ENCODE data around the gene RHEX.
A peak's percentile ranks its signal among the peaks of the same experiment; 100 is the strongest.

RHEX gene

GRCh38 chr1:206010060-206010459 is 42.9 kb upstream of the RHEX start:
- H3K4me1 ChIP-seq = no peaks in the 10 kb centered on the region

GRCh38 chr1:206011057-206011456 is 41.9 kb upstream of the RHEX start:
- no peak for DNase-seq
- intact Hi-C loops (cut with DNase I; ENCODE audit: low total_unique reads) = no loop called here
- H3K4me3 ChIP-seq = no peak overlapping the region
- no peaks in the 10 kb centered on the region for H3K9me3 ChIP-seq
- H3K36me3 ChIP-seq = no peaks in the 10 kb centered on the region
- H3K27ac ChIP-seq = no peak overlapping the region
- no peak for TF ChIP-seq CTCF (IDR thresholded peaks at IDR 0.05)
- H3K27me3 ChIP-seq = peaks cover 0 to 2% of the 10 kb centered on the region in 2 donors
- no peaks in the 10 kb centered on the region for H3K4me1 ChIP-seq

More at GRCh38 chr1:206010060-206010459, 42.9 kb upstream of the RHEX start:
- no peak for TF ChIP-seq CTCF (IDR thresholded peaks at IDR 0.05)
- Histone ChIP-seq H3K27ac (no peak overlapping the region), H3K4me3 (no peak overlapping the region), H3K9me3 (no peaks in the 10 kb centered on the region), H3K36me3 (no peaks in the 10 kb centered on the region), H3K27me3 (peaks cover 0 to 2% of the 10 kb centered on the region in 2 donors)
- no peak for DNase-seq
- intact Hi-C loops (cut with DNase I; ENCODE audit: low total_unique reads) = no loop called here

- peak; percentile 84 to 87 for DNase-seq
- no peaks in the 10 kb centered on the region for H3K9me3 ChIP-seq
- no peaks in the 10 kb centered on the region for H3K36me3 ChIP-seq
- no peak overlapping the region for H3K4me3 ChIP-seq
- no peak for TF ChIP-seq CTCF (IDR thresholded peaks at IDR 0.05)
- H3K27me3 ChIP-seq = peaks cover 0 to 2% of the 10 kb centered on the region in 2 donors
- H3K4me1 ChIP-seq = no peaks in the 10 kb centered on the region
- H3K27ac ChIP-seq = no peak overlapping the region
- intact Hi-C loops (cut with DNase I; ENCODE audit: low total_unique reads) = no loop called here
Measured at GRCh38 chr1:206012086-206012859, 40.7 kb upstream of the RHEX start.

- H3K4me3 ChIP-seq = no peak overlapping the region
- no peaks in the 10 kb centered on the region for H3K4me1 ChIP-seq
- DNase-seq = no peak
- TF ChIP-seq CTCF (IDR thresholded peaks at IDR 0.05) = no peak
- peaks cover 0 to 2% of the 10 kb centered on the region in 2 donors for H3K27me3 ChIP-seq
- no peaks in the 10 kb centered on the region for H3K9me3 ChIP-seq
- intact Hi-C loops (cut with DNase I; ENCODE audit: low total_unique reads) = no loop called here
- no peak overlapping the region for H3K27ac ChIP-seq
- no peaks in the 10 kb centered on the region for H3K36me3 ChIP-seq
Measured at GRCh38 chr1:206013026-206013795, 39.8 kb upstream of the RHEX start.

GRCh38 chr1:206014601-206015000 is 38.4 kb upstream of the RHEX start:
- Histone ChIP-seq H3K4me1 (no peaks in the 10 kb centered on the region), H3K27ac (no peak overlapping the region), H3K27me3 (peaks cover 0 to 2% of the 10 kb centered on the region in 2 donors), H3K4me3 (no peak overlapping the region), H3K9me3 (no peaks in the 10 kb centered on the region), H3K36me3 (no peaks in the 10 kb centered on the region)
- intact Hi-C loops (cut with DNase I; ENCODE audit: low total_unique reads) = no loop called here
- no peak for DNase-seq
- TF ChIP-seq CTCF (IDR thresholded peaks at IDR 0.05) = no peak

All from tibial artery (tissue), 4 donors.